NT2/D1 (cell line): ENCODE measurements around the gene DUS2.
A peak's percentile ranks its signal among the peaks of the same experiment; 100 is the strongest.
"Not testable (repeated sequence)": the region's sequence is repeated elsewhere in the genome, so short reads cannot be mapped to it uniquely, and the experiment has no call there.

Source experiments
- DNase-seq: peaks from one replicate; pipeline ENCODE4 v3.0.0-alpha.2; 2011; ENCODE audit warnings: low read depth, low spot score
- H3K27me3 ChIP-seq: 2 replicates; pipeline ENCODE4 v1.6.0; 2011; ENCODE audit warnings: mild to moderate bottlenecking; ENCODE audit not compliant: insufficient read length, insufficient read depth
- H3K36me3 ChIP-seq: 2 replicates; pipeline ENCODE4 v1.6.1; 2011; ENCODE audit warnings: mild to moderate bottlenecking, low read length, mixed read lengths; ENCODE audit not compliant: insufficient read depth, insufficient read length
- H3K4me1 ChIP-seq: 2 replicates; pipeline ENCODE4 v1.5.1; 2011; ENCODE audit not compliant: insufficient read depth, insufficient read length
- H3K4me3 ChIP-seq: 2 replicates; pipeline ENCODE4 v1.5.1; 2011; ENCODE audit warnings: low read depth; ENCODE audit not compliant: insufficient read length
- H3K9ac ChIP-seq: 2 replicates; pipeline ENCODE4 v1.6.0; 2011; ENCODE audit warnings: low read depth; ENCODE audit not compliant: insufficient read length
- H3K9me3 ChIP-seq: 2 replicates; pipeline ENCODE4 v1.5.1; 2011; ENCODE audit warnings: mild to moderate bottlenecking, low read length; ENCODE audit not compliant: insufficient read depth
- SUZ12 ChIP-seq: IDR thresholded peaks from 2 replicates; pipeline ENCODE4 v1.6.1; 2011; ENCODE audit not compliant: insufficient read length, insufficient read depth; ENCODE audit errors: extremely low read depth
- YY1 ChIP-seq: IDR thresholded peaks from 2 replicates; pipeline ENCODE4 v1.6.1; 2011; ENCODE audit not compliant: insufficient read length, insufficient read depth
- ZNF274 ChIP-seq: IDR thresholded peaks from 2 replicates; pipeline ENCODE4 v1.6.1; 2011; ENCODE audit warnings: mild to moderate bottlenecking, low read depth, low read length

Gene DUS2

GRCh38 chr16:68000450-68000849, 22.6 kb upstream of the DUS2 start:
- no peak for DNase-seq
- H3K4me3 ChIP-seq, result no peak overlapping the region
- no peak for TF ChIP-seq ZNF274
- TF ChIP-seq SUZ12, result no peak
- TF ChIP-seq YY1, result no peak
- no peak overlapping the region for H3K9ac ChIP-seq
- no peaks in the 10 kb centered on the region for H3K27me3 ChIP-seq
- H3K36me3 ChIP-seq, result no peaks in the 10 kb centered on the region
- H3K4me1 ChIP-seq, result peaks cover 2% of the 10 kb centered on the region
- H3K9me3 ChIP-seq, result peaks cover 7% of the 10 kb centered on the region; the same call in 1 of the 2 replicates

- H3K9me3 ChIP-seq, result peaks cover 7% of the 10 kb centered on the region; the same call in 1 of the 2 replicates
- no peaks in the 10 kb centered on the region for H3K36me3 ChIP-seq
- no peak overlapping the region for H3K9ac ChIP-seq
- H3K27me3 ChIP-seq, result no peaks in the 10 kb centered on the region
- H3K4me3 ChIP-seq, result no peak overlapping the region
- peaks cover 2% of the 10 kb centered on the region for H3K4me1 ChIP-seq
- TF ChIP-seq ZNF274, result no peak
- no peak for TF ChIP-seq SUZ12
- no peak for TF ChIP-seq YY1
- DNase-seq, result no peak
Observed at GRCh38 chr16:68003031-68003430, 20.1 kb upstream of the DUS2 start.

GRCh38 chr16:68005211-68005610, 17.9 kb upstream of the DUS2 start:
- no peak overlapping the region for H3K4me3 ChIP-seq
- no peaks in the 10 kb centered on the region for H3K9me3 ChIP-seq
- DNase-seq, result no peak
- H3K27me3 ChIP-seq, result no peaks in the 10 kb centered on the region
- TF ChIP-seq SUZ12 (no peak), YY1 (no peak), ZNF274 (no peak)
- H3K36me3 ChIP-seq, result no peaks in the 10 kb centered on the region
- H3K9ac ChIP-seq, result no peak overlapping the region
- H3K4me1 ChIP-seq, result peaks cover 6% of the 10 kb centered on the region

- no peaks in the 10 kb centered on the region for H3K27me3 ChIP-seq
- no peak overlapping the region for H3K4me3 ChIP-seq
- H3K9me3 ChIP-seq, result no peaks in the 10 kb centered on the region
- no peaks in the 10 kb centered on the region for H3K36me3 ChIP-seq
- TF ChIP-seq YY1 (no peak), SUZ12 (no peak), ZNF274 (no peak)
- DNase-seq, result peak; percentile 51
- H3K4me1 ChIP-seq, result peaks cover 6% of the 10 kb centered on the region
- H3K9ac ChIP-seq, result no peak overlapping the region
Observed at GRCh38 chr16:68005786-68006286, 17.2 kb upstream of the DUS2 start.

- no peak for DNase-seq
Observed at GRCh38 chr16:68009157-68009735, 13.8 kb upstream of the DUS2 start.

GRCh38 chr16:68009872-68010271, 13.2 kb upstream of the DUS2 start:
- not testable (repeated sequence) for DNase-seq, H3K27me3 ChIP-seq, H3K9ac ChIP-seq

More at GRCh38 chr16:68009157-68009735, 13.8 kb upstream of the DUS2 start:
- TF ChIP-seq YY1, result no peak
- H3K36me3 ChIP-seq, result no peaks in the 10 kb centered on the region
- H3K4me3 ChIP-seq, result no peak overlapping the region
- H3K9me3 ChIP-seq, result no peaks in the 10 kb centered on the region
- no peaks in the 10 kb centered on the region for H3K27me3 ChIP-seq
- H3K4me1 ChIP-seq, result peaks cover 6% of the 10 kb centered on the region
- no peak overlapping the region for H3K9ac ChIP-seq

GRCh38 chr16:68013440-68013839, 9.6 kb upstream of the DUS2 start:
- H3K9me3 ChIP-seq, result no peaks in the 10 kb centered on the region
- DNase-seq, result no peak

More at GRCh38 chr16:68009872-68010271, 13.2 kb upstream of the DUS2 start:
- not testable (repeated sequence) for H3K4me3 ChIP-seq, H3K4me1 ChIP-seq, H3K9me3 ChIP-seq, H3K36me3 ChIP-seq

More at GRCh38 chr16:68013440-68013839, 9.6 kb upstream of the DUS2 start:
- no peak overlapping the region for H3K9ac ChIP-seq
- no peak overlapping the region for H3K4me3 ChIP-seq
- no peak for TF ChIP-seq YY1
- TF ChIP-seq ZNF274, result no peak
- no peak for TF ChIP-seq SUZ12
- H3K27me3 ChIP-seq, result no peaks in the 10 kb centered on the region
- H3K36me3 ChIP-seq, result no peaks in the 10 kb centered on the region
- H3K4me1 ChIP-seq, result peaks cover 3% of the 10 kb centered on the region
